SKM-1 (cell line): Measurements from ENCODE around the gene OR10H5.
"Not testable (repeated sequence)": the region's sequence is repeated elsewhere in the genome, so short reads cannot be mapped to it uniquely, and the experiment has no call there.

Experiments
- DNase-seq: peaks from one replicate; lab custom pipeline; 2025; ENCODE audit not compliant: unreplicated experiment; lab: John Stamatoyannopoulos, UW

The OR10H5 gene, protein sequence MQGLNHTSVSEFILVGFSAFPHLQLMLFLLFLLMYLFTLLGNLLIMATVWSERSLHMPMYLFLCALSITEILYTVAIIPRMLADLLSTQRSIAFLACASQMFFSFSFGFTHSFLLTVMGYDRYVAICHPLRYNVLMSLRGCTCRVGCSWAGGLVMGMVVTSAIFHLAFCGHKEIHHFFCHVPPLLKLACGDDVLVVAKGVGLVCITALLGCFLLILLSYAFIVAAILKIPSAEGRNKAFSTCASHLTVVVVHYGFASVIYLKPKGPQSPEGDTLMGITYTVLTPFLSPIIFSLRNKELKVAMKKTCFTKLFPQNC

DNA sequence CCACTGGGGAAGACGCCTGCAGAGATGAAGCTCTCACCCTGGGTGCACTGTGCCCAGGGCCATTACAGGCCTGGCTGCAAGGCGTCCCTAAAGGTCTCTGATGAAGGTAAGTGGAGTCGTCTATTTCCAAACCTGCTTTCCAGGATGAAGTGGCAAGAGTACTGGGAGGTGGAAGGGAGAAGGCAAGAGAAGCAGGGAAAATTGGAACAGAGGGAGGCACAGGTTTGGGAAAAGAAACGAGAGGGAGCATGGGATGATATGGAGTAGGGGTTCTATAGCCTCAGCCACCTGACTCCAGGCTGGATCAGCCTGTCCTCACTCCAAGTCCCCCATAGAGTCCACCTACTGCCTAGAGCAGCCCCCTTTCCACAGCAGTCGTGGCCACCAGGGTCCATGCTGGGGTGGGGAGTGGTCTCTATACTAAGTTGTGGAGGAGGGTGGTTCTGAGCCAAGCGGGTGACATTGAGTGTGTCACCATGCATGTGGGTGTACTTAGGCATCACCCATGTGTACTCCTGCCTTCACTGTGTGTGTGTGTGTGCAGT is at the start of gene OR10H5:
Gene OR10H5 (plus strand): TSS at position 51 of the 545 bp plus-strand sequence. CDS start 6,388 bp downstream, outside the sequence.
- no peak for DNase-seq

DNA sequence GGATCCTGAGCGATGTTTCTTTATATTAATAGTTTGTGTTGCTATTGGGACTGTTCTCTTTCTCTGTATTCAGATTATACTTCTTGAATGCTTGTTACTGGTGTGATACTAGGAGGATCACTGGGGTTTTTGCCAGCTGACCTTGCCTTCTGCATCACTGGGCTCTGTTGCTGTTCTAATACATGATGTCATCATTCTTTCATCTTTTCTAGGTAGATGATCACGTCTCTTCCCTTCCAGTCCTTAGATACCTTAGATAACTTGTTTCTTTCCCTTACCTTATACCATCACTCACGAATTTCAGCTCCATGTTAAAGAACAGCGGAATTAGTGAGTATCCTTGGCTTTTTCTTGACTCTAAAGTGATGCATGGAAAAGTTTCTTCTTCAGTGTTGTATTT is 49.7 kb upstream of the OR10H5 start, which contains the start of gene OR10H3:
Gene OR10H3 (plus strand): TSS at position 264 of the 400 bp plus-strand sequence. CDS start 3,408 bp downstream, outside the sequence.
- no peak for DNase-seq

DNA sequence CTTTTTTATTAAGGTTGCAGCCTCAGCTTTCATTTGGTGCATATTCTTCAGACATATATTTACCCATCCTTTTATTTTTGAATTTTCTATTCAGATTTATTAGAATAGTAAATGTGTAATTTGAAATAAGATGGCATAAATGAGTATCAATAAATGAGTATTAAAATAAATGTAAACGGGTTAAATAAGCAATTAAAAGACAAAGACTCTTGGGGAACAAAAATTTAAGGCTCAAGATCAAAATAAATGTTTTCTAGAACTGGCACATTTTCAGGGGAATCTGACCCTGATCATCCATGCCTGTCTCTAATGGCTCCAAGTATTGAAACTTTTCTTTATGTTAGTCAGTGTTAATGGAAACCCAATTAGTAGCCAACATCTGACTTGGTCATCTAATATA is 46.7 kb upstream of the OR10H5 start:
- DNase-seq, result no peak

DNA sequence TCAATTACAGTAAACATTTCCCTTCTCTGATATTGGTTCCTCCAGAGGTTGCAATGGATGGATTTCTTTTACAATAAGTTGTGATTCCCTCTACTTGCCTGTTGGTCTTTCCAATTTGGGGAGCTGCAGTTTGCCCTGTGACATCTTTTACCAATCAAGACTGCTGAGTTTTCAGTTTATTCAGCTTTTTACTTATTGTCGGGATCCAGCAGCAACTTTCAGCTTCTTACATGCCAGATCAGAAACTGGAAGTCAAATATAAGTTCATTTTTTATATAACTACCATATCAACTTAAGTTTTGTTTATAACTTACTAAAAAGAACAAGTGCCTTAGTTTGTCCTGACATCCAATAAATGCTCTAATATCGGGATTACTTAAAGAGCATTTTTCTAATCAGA is 39.2 kb upstream of the OR10H5 start:
- no peak for DNase-seq

DNA sequence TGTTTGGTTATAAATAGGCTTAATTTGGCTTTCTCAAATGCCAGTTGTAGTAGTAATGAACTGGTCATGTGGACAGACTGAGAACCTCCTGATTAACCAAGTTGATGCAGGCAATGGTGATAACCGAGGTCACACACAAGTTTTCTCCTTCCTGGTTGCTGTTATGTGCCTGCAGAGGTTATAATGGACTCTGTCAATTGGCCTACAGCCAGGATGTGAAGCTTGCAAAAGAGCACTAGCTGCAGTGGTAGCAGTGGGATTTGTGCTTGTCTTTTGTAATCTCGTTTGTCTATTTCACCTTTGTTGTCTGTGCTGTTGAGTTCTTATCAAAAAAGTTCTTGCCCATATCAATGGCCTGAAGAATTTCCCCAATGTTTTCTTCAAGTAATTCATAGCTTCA is 29.1 kb upstream of the OR10H5 start:
- no peak for DNase-seq

DNA sequence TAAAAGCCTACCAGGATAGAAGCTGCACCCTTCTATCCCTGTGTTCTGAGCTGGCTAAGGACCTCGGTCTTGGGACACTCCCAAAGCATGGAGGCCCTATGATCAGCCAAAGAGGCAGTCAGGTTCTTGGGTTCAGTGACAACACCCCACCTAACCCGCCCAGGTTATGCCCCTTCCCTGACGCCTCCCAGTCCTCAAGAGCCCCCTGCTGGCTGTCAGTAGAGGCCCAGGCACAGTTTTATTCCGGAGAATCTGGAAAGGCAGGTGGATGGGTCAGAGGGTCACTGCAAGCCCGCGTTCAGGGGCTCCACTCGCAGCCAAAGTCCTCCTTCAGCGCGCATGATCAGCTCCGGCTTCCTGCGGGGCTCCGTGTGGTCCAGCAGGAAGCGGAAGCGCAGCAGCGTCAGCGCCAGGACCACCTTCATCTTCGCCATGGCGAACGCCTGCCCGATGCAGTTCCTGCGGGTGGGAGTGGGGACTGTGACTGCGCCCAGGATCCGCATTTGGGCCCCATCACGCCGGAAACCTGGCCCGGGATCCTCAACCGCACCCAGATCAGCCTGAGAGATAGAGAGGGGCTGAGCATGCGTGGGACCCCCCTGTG is 27.4 kb upstream of the OR10H5 start:
- DNase-seq, result no peak

DNA sequence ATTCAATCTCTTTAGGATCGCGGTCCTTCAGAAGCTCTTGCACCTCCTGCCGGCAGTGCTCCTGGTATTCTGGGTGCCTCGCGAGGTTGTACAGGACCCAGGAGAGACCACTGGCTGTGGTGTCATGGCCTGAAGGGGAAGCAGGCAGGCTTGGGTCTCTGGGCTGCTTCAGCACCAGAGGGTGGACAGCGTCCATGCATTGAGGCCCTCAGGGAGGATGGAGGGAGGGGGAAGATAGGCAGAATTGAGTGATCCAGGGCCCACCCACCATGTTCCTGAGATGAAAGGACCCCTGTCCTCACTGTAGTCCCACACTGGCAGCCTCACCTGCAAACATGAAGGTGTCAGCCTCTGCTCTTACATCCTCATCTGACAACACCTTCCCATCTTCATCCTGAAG is 17.9 kb upstream of the OR10H5 start:
- DNase-seq, result no peak

DNA sequence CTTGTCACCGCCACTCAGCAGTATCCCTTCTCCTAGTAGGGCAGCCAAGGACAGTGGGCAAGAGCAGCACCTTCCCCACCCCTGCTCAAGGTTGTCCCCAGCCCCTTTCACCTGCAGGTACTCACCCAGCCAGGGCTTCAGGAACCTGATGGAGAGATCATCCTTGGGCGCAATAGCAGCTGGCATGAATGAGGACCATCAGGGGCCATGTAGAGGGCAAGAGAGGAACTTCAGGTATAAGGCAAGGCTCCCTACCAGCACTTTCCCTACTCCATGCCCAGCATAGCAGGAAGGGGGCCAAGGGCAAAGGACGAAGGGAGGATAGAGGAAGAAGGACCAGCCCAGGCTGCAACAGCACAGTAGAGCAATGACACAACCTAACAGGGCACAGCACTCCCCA is 13.3 kb upstream of the OR10H5 start:
- not testable (repeated sequence) for DNase-seq

DNA sequence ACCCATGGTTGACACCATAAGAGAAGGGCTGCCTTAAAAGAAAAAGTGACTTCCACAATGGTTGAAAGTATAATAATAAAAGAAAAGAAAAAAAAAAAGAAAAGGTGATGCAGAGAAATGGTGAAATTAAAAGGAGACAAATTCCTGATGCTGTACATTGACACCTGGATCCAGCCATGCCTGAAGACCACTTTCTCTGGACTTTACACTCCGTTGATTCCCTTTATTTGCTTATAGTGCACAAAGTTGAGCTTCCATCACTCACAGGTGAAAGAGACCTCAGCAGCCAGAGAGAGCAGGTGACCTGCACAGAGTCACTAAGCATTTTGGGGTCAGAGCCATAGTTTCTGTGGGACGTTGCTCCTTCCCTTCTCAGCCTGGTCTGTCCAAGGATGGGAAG is 12.2 kb upstream of the OR10H5 start:
- DNase-seq, result no peak

DNA sequence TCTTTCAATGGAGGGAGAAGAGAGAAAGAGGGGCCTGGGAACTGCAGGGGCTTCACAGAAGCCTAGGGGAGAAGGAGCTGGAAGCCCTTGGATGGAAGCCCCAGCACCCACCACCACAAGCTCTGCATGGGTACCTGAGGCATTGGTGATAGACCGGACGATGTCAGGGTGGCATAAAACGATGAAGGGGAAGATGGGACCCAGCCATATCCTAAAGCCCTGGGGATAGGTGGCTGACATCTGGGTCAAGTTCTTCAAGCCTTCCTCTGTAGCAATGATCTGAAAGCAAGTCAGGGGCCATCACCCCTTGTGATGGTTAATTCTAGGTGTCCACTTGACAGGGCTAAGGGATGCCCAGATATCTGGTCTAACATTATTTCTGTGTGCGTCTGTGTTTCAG is 11.2 kb upstream of the OR10H5 start:
- no peak for DNase-seq

DNA sequence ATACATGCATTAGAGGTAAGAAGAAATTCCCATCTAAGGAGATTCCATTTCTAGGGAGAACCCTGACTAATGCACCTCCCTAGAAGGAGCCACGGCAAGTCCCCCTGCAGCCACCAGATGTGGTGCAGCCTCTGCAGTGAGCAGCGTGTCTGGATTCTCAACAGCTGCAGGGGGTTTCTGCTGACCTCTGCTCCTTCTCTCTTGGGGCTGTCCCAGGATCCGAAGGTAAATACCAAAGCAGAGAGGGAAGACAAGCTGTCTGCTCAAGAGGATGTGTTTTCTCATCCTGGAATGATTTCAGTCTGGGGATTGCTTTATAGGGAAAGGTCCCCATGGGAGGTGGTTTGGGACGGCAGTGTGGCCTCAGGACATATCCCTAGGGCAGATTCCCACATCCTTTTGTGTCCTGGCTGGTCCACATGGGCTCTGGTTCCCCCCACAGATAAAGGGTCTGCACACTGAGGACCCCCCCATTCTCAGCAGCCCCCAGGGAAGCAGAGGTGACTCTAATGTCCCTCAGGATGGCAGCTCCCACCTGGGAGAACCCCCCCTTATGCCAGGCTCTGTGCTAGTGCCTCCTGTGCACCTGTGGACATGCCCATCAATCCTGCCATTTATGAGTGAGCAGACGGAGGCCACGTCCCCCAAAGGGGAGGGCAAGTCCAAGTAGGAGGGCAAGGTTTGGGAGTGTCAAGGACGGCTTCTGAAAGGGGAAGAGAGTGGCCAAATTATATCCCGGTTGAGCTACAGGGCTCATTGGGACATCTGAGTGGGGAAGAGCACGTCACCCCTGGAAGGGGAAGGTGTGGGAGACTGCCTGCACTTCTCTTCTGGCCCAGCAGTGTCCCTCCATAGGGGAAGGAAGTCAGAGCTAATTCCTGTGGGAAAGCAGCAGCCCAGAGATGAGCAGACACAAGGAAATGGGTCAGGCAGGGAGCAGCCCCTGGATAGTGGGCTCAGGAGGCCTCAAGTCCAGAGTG is 10.2 kb upstream of the OR10H5 start:
- DNase-seq, result no peak

DNA sequence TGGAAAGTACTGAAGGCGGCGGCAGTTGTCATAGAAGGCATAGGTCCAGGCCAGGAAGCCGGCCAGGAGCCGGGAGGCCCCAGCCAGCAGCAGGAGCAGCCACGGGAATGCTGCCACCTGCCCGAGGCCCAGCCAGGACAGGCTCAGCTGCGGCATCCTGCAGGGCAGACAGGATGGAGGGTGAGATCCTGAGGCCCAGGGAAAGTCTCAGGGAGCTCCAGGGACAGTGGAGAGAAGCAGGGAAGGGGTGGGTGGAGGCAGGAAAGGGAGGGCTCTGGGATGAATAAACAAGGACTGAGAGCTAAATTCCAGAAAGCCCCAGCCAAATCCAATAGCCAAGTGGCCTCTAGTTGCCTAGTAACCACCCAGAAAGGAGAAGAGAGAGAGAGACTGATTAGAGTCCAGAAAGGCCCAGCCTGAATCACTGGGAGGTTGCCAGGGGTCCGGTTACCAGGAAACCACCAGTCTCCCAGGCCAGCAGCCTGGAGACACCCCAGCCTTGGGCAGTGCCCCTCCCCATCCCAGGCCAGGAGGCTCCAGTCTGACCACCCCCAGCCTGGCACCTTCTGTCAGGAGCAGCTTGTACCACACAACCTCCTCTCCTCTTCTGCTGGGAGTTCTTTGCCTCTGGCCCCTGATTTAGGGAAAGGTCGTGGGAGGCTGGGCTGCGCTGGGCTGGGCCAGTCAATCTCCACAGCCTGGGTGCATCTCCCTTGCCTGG is 7.5 kb upstream of the OR10H5 start:
- no peak for DNase-seq

DNA sequence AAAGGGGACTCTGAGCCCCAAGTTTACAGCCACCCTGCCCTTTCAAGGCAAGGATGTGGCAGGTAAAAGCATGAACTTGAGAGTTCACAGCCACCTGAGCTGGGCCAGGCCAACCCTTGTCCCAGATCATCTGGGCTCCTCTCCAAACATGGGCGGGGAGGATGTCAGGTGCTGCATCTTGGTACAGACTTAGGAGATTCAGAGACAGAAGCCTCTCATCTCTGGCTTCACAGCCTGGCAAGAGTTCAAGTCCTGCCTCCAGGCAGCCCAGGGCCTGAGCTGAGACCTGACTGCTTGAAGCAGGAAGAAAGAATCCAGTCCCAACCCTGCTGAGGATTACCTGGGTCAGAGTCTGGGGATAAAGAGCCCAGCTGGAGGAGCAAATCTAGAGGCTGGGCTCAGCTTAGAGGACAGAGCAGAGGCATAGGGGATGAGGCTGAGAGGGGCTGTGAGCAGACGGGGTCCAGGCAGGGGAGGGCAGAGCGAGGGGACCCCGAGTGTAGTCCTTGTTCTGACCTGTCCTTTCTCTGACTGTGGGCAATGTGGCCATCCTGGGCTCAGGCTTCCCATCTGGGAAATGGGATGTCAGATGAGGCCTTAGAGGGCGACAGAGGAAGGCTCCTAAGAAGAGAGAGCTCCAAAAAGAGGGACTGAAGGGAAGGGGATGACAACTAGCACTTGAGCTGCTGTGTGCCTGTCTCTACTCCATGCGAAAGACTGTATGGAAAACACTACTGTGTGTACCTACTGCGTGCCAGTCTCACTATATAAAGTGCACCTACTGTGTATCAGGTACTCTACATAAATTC is 6.6 kb upstream of the OR10H5 start:
- DNase-seq, result no peak

DNA sequence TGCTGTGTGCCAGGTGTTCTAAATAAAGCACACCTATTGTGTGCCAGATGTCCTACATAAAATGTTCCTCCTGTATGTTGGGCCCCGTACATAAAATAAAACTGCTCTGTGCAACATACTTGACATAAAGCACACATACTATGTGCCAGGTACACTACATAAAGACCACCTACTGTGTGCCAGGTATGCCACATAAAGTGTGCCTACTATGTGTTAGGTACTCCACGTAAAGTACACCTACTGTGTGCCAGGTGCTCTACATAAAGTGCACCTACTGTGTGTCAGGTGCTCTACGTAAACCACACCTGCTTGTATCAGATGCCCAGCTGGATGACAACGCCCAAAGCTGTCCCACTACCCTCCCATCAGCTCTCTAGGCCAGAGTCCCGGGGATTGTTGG is 5.8 kb upstream of the OR10H5 start:
- DNase-seq, result no peak

DNA sequence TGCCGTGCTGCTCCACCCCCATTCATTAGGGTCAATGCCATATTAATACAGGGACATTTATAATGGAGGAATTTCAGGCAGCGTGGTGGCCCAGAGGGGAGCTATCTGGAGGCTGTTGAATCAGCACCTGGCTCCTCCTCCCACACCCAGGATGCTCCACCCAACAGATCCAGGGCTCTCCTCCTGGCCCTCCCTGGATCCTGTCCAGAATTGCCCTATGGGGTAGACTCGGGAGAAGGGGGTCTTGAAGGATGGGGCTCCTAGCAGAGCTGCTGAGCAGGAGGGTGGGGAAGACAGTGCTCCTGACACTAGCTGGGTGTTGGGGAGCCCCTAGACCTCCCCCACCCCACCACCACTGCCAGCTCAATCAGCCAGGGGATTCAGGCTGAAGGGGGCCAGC is 5.2 kb upstream of the OR10H5 start:
- DNase-seq, result no peak

DNA sequence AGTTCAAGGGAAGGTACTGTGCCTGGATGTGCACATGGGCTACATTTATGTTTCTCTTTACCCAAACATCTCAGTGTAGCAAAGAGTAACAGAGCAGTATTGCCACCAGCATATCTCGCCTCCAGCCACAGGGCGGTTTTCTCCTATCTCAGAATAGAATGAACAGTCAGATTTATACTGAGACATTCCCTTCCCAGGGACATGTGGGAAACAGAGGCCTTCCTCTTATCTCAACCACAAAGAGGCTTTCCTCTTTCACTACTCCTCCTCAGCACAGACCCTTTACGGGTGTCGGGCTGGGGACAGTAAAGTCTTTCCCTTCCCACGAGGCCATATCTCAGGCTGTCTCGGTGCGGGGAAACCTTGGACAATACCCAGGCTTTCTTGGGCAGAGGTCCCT is 4.6 kb upstream of the OR10H5 start:
- not testable (repeated sequence) for DNase-seq

DNA sequence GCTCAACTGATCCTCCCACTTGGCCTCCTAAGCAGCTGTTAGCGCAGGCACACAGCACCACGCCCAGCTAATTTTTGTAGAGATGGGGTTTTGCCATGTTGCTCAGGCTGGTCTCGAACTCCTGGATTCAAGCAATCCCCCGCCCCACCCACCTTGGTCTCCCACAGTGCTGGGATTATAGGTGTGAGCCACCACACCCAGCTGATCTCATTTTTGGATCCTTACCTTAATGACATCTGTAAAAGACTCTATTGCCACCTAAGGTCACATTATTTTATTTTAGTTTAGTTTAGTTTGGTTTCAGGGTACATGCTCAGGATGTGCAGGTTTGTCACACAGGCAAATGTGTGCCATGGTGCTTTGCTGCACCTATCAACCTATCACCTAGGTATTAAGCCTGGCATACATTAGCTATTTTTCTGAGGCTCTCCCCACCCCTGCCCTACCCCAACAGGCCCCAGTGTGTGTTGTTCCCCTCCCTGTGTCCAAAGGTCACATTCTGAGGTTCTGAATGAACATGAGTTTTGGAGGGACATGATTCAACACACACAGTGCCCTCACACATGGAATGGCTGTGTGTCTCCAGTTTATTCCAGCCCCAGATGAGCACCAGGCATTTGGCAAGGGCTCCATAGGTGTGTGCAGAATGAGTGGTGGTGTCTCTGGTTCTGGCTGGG is 1.3 kb downstream of the OR10H5 start:
- no peak for DNase-seq

DNA sequence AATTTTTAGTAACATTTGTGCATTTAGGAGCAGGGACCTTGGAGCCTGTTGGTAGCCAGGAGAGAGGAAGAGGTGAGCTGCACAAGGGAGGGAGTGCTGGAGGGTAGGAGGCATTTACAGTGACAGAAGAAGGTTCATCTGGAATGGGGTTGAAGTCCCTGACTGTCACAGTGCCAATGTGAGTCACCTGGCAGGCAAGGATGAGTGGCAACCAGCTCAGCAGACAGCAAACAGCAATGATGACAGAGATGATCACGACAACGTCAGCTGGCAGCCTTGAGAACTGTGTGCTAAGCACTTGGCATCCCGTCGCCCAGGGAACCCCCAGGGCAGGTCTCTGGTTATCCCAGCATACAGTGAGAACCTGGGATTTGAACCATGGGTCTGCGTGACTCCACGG is 2.6 kb downstream of the OR10H5 start:
- no peak for DNase-seq

DNA sequence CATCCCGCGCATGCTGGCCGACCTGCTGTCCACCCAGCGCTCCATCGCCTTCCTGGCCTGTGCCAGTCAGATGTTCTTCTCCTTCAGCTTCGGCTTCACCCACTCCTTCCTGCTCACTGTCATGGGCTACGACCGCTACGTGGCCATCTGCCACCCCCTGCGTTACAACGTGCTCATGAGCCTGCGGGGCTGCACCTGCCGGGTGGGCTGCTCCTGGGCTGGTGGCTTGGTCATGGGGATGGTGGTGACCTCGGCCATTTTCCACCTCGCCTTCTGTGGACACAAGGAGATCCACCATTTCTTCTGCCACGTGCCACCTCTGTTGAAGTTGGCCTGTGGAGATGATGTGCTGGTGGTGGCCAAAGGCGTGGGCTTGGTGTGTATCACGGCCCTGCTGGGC is 6.8 kb downstream of the OR10H5 start:
- DNase-seq, result not testable (repeated sequence)
